Adrenal gland (tissue), 12 donors: Measurements from ENCODE around the gene STRN3. TPM values are rescaled to one million over a fixed set of nuclear protein-coding genes. Genes with fewer than 3 reads are reported as not detected.

Experiments used
- DNase-seq, 7 donors: peaks; one replicate each; pipeline ENCODE4 v3.0.0-alpha.2; 2019 to 2020
- H3K27ac ChIP-seq, 5 donors: fragments of 200-600 bp; sonication (generic) in 4 of 5; 1 replicate in 3 of 5; 2 replicates in 2 of 5; pipeline versions ENCODE4 v1.5.1 to v1.8.0; 2016 to 2020; ENCODE audit warnings: mild to moderate bottlenecking in 1 of 5
- H3K27me3 ChIP-seq: fragments of 200-600 bp; 2 replicates; pipeline ENCODE4 v1.8.0; 2021
- H3K36me3 ChIP-seq, 2 donors: fragments of 200-600 bp; replicated peaks in 1 of 2; 1 replicate in 1 of 2; 2 replicates in 1 of 2; pipeline versions ENCODE4 v1.5.1 to v1.8.0; 2018 to 2022
- H3K4me1 ChIP-seq, 2 donors: fragments of 200-600 bp; replicated peaks in 1 of 2; 1 replicate in 1 of 2; 2 replicates in 1 of 2; pipeline versions ENCODE4 v1.5.1 to v1.8.0; 2018 to 2021
- H3K4me3 ChIP-seq, 4 donors: fragments of 200-600 bp; sonication (generic) in 3 of 4; one replicate each; pipeline ENCODE4 v1.5.1; 2016 to 2018
- H3K9me3 ChIP-seq, 3 donors: fragments of 200-600 bp; sonication (generic) in 1 of 3; replicated peaks in 1 of 3; 1 replicate in 2 of 3; 2 replicates in 1 of 3; pipeline versions ENCODE4 v1.5.1 to v1.8.0; 2016 to 2021
- POLR2A ChIP-seq, 2 donors: fragments of 450-650 bp; IDR thresholded peaks; one replicate each; pipeline ENCODE4 v1.6.1; 2017; ENCODE audit warnings: antibody characterized with exemption in 2 of 2, mild to moderate bottlenecking in 2 of 2, moderate library complexity in 1 of 2
- WGBS, 4 donors: extraction: QIAGEN DNeasy Blood & Tissue Kit in 2 of 4; methylation state at CpG; one replicate each; pipeline versions ENCODE4 v1.1.5 to v1.1.7; 2013 to 2017; 5-methylcytosine and 5-hydroxymethylcytosine counted together
- intact Hi-C, 2 donors: fragments of 100-400 bp; cut with DNase I; formaldehyde crosslinking; loops; one replicate each; pipeline versions ENCODE4 v1.14.1 to v1.15.0; 2022 to 2023
- polyA plus RNA-seq, 3 donors: library from polyadenylated mRNA; stranded (reverse); fragments of 200-250 nt in 2 of 3; fragments of 350-450 nt in 1 of 3; fragmentation: Illumina TruSeq in 1 of 3; extraction: RNeasy Lipid Tissue Mini Kit (QIAGEN cat#74804) in 1 of 3; gene quantifications; one replicate each; pipeline ENCODE4 v1.2.3, GENCODE V29; 2013 to 2014
- total RNA-seq, 9 donors: library from RNA; depleted of rRNA in 4 of 9; stranded (reverse); fragments of >200 nt in 4 of 9; fragments of 120-200 nt in 1 of 9; fragmentation: NEBNext Ultra II Directional in 1 of 9; extraction: Animal tissue kit (Norgen Biotek cat#: 25700) in 1 of 9; gene quantifications; one replicate each; pipeline versions ENCODE4 v1.1.0 to v1.2.4, GENCODE V29; 2013 to 2023
- TF ChIP-seq, protein P1 (sequence below), 6 experiments: fragments of 450-650 bp in 4 of 6; fragments of 200-600 bp in 2 of 6; sonication (generic) in 1 of 6; IDR thresholded peaks; 1 replicate in 5 of 6; 2 replicates in 1 of 6; pipeline versions ENCODE4 v1.5.1 to v1.8.0; 2016 to 2021; ENCODE audit warnings: antibody characterized with exemption in 6 of 6, mild to moderate bottlenecking in 2 of 6, moderate library complexity in 1 of 6
- donor health status: healthy with polysubstance abuse.
- donor health status: Bipolar disorder and iron deficiency.
- donor health status: DM: yes; HTN: yes; CAD: no.
- donor health status: DM: no; HTN: no; CAD: no.
- donor health status: DM: no; HTN: no; CAD: no.
- donor health status: DM: yes; HTN: yes; CAD: no.

Gene STRN3
- total and polyA plus RNA-seq, 12 donors: 11.0 to 61.2 (median 36.2) TPM

DNA sequence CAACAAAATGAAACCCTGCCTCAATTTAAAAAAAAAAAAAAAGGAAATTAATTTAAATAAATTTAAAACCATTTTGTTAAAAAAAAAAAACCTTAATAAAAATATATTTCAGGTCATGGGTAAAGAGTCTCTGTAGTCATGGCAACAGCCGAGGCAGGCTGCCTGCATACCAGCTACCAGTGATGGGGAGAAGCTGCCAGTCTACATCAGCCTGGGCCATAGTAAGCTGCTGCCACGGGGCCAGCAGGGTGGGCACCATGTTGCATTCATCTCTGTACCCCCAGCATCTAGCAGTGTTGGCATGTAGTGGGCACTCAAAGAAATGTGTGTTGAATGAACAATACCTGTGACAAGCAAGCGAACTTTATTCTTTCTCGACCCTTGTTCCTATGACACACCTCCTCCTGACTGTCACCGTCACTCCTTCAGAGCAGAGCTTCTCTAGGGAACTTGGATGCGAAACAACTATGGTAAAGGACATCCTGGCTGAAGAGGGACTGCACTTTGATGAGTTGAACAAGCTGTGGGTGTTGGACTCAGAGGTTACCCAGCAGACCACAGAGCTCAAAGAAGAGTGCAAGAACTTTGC lies 8.0 kb downstream of the STRN3 start:
- TF ChIP-seq, protein P1, sequence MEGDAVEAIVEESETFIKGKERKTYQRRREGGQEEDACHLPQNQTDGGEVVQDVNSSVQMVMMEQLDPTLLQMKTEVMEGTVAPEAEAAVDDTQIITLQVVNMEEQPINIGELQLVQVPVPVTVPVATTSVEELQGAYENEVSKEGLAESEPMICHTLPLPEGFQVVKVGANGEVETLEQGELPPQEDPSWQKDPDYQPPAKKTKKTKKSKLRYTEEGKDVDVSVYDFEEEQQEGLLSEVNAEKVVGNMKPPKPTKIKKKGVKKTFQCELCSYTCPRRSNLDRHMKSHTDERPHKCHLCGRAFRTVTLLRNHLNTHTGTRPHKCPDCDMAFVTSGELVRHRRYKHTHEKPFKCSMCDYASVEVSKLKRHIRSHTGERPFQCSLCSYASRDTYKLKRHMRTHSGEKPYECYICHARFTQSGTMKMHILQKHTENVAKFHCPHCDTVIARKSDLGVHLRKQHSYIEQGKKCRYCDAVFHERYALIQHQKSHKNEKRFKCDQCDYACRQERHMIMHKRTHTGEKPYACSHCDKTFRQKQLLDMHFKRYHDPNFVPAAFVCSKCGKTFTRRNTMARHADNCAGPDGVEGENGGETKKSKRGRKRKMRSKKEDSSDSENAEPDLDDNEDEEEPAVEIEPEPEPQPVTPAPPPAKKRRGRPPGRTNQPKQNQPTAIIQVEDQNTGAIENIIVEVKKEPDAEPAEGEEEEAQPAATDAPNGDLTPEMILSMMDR (IDR thresholded peaks at IDR 0.05): no peak
- no peak for TF ChIP-seq POLR2A (IDR thresholded peaks at IDR 0.05)
- 87 to 97% (median 92%) methylated on average over 6 of the region's 6 CpGs for WGBS, 4 donors
- Histone ChIP-seq H3K9me3 (no peaks in the 10 kb centered on the region), H3K4me1 (peaks cover 0 to 15% of the 10 kb centered on the region in 2 donors), H3K27me3 (no peaks in the 10 kb centered on the region), H3K36me3 (no peaks in the 10 kb centered on the region), H3K27ac (no peak overlapping the region), H3K4me3 (no peak overlapping the region)
- DNase-seq: peak in 1 of 7 donors; percentile 12
- intact Hi-C loops: no loop called here

DNA sequence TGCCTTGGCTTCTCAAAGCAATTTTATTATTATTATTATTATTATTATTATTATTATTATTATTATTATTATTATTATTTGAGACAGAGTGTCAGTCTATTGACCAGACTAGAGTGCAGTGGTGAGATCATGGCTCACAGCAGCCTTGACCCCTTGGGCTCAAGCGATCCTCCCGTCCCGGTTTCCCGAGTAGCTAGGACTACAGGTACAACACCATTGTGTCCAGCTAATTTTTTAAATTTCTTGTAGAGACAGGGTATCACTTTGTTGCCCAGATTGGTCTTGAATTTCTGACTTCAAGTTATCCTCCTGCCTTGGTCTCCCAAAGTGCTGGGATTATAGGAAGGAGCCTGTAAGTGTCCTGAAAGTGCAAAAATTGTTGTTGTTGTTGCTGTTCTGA lies 12.3 kb downstream of the STRN3 start:
- intact Hi-C loops: no loop called here
- H3K4me1 ChIP-seq: peaks cover 0 to 8% of the 10 kb centered on the region in 2 donors
- no peaks in the 10 kb centered on the region for H3K27me3 ChIP-seq
- H3K4me3 ChIP-seq: no peak overlapping the region
- TF ChIP-seq POLR2A (IDR thresholded peaks at IDR 0.05): no peak
- TF ChIP-seq, protein P1 (IDR thresholded peaks at IDR 0.05): no peak
- 34 to 89% (median 55%) methylated on average over 4 of the region's 4 CpGs for WGBS, 4 donors
- H3K27ac ChIP-seq: no peak overlapping the region
- H3K9me3 ChIP-seq: no peaks in the 10 kb centered on the region
- no peaks in the 10 kb centered on the region for H3K36me3 ChIP-seq
- DNase-seq: no peak

DNA sequence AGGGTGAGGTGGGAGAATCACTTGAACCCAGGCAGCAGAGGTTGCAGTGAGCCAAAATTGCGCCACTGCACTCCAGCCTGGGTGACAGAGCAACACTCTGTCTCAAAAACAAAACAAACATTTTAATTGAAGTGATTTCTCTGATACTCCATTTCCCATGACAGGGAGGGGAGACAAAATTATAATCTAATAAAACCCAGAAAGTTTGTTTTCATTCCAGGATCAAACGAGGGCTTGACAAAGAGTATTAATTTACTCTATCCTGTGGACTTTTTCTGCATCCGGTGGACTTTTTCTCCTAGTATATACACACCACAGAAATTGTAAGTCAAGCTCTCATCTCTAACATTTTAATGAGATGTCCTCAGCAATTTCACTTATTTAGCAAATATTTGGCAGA lies 15.2 kb downstream of the STRN3 start:
- DNase-seq: no peak
- Histone ChIP-seq H3K9me3 (no peaks in the 10 kb centered on the region), H3K27ac (no peak overlapping the region), H3K4me3 (no peak overlapping the region), H3K27me3 (no peaks in the 10 kb centered on the region), H3K4me1 (peaks cover 0 to 8% of the 10 kb centered on the region in 2 donors), H3K36me3 (no peaks in the 10 kb centered on the region)
- WGBS, 4 donors: 56 to 80% (median 74%) methylated on average over 3 of the region's 3 CpGs
- TF ChIP-seq, protein P1 (IDR thresholded peaks at IDR 0.05): no peak
- no peak for TF ChIP-seq POLR2A (IDR thresholded peaks at IDR 0.05)
- intact Hi-C loops: no loop called here

DNA sequence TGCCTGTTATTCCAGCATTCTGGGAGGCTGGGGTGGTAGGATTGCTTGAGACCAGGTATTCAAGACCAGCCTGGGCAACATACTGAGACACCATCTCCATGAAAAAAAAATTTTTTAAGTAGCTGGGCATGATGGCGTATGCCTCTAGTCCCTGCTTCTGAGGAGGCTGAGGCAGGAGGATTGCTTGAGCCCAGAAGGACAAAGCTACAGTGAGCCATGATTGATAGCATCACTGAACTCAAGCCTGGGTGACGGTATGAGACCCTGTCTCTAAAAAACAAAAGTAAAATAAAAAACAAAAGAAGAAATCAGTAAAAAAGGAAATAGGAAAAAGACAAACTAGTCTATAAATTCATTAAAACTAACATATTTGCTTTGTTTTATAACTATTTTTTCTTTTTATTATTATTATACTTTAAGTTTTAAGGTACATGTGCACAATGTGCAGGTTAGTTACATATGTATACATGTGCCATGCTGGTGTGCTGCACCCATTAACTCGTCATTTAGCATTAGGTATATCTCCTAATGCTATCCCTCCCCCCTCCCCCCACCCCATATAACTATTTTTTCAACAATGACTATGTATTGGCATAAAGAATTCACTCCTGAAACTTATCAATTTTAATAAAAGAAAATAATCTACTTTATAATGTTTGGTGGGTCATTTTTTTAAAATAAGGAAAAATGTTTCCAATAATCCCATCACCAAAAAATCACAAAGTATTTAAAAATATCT lies 16.2 kb downstream of the STRN3 start:
- H3K4me1 ChIP-seq: no peaks in the 10 kb centered on the region
- WGBS, 4 donors: 91 to 95% (median 92%) methylated on average over 3 of the region's 3 CpGs

More for the DNA sequence above, 16.2 kb downstream of the STRN3 start:
- Histone ChIP-seq H3K4me3 (no peak overlapping the region), H3K9me3 (no peaks in the 10 kb centered on the region), H3K27me3 (no peaks in the 10 kb centered on the region), H3K27ac (no peak overlapping the region), H3K36me3 (no peaks in the 10 kb centered on the region)
- no peak for DNase-seq
- TF ChIP-seq, protein P1 (IDR thresholded peaks at IDR 0.05): no peak
- no peak for TF ChIP-seq POLR2A (IDR thresholded peaks at IDR 0.05)
- intact Hi-C loops: no loop called here
